ENCODE measurements around the gene CADM2. TPM values are rescaled to one million over a fixed set of nuclear protein-coding genes. Genes with fewer than 3 reads are reported as not detected.
"Not testable (repeated sequence)": the region's sequence is repeated elsewhere in the genome, so short reads cannot be mapped to it uniquely, and the experiment has no call there.

Gene CADM2
- total RNA-seq, 1 experiment from 2014 or later = not detected

DNA sequence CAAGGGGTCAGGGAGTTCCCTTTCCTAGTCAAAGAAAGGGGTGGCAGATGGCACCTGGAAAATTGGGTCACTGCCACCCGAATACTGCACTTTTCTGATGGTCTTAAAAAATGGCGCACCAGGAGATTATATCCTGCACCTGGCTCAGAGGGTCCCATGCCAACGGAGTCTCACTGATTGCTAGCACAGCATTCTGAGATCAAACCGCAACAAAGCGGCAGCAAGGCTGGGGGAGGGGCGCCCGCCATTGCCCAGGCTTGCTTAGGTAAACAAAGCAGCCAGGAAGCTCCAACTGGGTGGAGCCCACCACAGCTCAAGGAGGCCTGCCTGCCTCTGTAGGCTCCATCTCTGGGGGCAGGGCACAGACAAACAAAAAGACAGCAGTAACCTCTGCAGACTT, 194.5 kb downstream of the CADM2 start:
- in situ Hi-C loops (cut with HindIII; ENCODE audit: low pct_unique_long_range_greater_than_20kb, low sequenced_read_pairs); DNase-seq (ENCODE audit: low read depth): not testable (repeated sequence)

DNA sequence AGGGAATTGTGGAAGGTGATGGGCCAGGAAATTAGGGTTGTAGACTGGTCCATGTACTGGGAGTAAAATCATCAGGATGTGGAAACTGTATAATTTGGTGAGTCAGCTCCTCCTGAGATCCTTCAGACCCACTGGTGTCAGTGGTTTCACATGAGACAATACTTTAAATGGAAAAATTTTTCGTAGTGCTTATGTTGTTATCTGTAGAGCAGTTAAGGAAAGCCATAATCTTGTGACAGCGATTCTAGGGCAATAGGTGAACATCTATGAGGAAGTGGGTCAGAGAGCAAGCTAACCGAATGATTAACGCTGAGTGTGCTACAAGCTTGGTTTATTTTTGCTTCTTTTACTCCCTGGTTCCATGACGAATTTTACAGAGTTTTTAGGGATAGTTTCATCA, 200.6 kb downstream of the CADM2 start:
- peak; percentile 66 for DNase-seq (ENCODE audit: low read depth)
- in situ Hi-C loops (cut with HindIII; ENCODE audit: low pct_unique_long_range_greater_than_20kb, low sequenced_read_pairs) = no loop called here

DNA sequence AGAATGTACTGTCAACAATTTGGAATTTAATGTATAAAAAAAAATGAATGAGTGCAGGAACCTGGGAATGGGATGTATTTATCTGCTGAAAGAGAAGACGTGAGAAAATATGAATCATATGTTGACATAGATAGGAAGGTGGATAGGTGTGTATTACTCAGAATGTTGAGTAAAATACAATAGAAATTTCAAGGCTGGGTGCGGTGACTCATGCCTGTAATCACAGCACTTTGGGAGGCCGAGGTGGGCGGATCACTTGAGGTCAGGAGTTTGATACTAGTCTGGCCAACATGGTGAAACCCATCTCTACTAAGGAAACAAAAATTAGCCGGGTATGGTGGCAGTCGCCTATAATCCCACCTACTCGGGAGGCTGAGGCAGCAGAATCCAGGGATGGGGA, 202.8 kb downstream of the CADM2 start:
- DNase-seq (ENCODE audit: low read depth) = peak; percentile 88
- in situ Hi-C loops (cut with HindIII; ENCODE audit: low pct_unique_long_range_greater_than_20kb, low sequenced_read_pairs) = no loop called here

DNA sequence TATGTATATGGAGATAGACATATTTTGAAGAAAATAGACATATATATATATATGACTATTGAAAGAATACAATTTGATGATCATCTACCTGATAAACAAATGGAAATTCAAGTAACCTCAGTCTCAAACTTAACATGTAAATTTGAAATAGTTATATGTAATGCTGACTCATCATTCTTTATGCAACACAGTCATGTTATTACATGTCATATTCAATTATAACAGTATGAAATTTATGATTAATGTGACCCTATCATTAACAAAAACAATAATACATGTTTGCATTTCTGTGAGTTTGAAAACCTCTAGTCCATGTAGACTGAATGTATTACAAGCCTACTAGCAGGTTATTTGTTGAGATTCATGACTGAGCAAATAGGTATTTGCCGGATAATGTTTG, 204.1 kb downstream of the CADM2 start:
- DNase-seq (ENCODE audit: low read depth) = no peak
- in situ Hi-C loops (cut with HindIII; ENCODE audit: low pct_unique_long_range_greater_than_20kb, low sequenced_read_pairs) = no loop called here

DNA sequence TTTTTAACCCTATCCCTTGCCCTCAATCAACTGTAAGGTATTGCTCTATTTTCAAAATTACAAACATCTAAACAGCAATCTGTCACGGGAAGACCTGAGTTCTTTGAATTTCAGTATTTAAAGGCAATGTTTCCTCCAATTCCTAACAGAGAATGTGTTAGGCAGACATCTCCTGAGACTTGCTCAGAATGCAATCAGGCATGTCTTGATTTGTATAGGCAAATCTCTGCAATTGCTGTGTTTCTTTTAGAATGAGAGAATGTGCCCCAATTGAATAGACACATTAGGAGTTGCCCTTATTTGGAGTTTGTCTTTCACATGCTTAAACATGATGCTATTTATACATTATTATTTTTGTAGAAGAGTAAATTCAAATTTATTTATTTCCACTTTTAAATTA, 205.6 kb downstream of the CADM2 start:
- in situ Hi-C loops (cut with HindIII; ENCODE audit: low pct_unique_long_range_greater_than_20kb, low sequenced_read_pairs) = no loop called here
- no peak for DNase-seq (ENCODE audit: low read depth)

GRCh38 chr3:85167576-85167975, 208.8 kb downstream of the CADM2 start:
- in situ Hi-C loops (cut with HindIII; ENCODE audit: low pct_unique_long_range_greater_than_20kb, low sequenced_read_pairs) = no loop called here
- DNase-seq (ENCODE audit: low read depth) = no peak

DNA sequence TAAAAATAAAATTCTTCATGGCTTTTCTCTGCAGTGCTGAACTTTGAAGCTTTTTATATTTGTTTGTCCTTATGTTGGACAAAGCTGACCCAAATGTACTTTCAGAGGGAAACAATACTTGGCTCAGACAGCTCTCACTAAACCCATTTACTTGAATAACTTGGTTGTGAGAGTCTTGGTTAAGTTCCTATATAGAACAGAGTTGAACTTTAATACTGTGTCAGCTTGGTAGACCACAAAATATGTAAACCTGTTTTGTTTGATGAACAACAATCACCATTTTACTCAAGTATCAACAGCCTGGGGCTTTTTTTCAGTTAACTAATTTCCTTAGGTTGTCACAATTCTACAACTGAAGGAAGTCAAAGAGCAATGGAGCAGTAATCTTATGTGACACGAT, 211.9 kb downstream of the CADM2 start:
- in situ Hi-C loops (cut with HindIII; ENCODE audit: low pct_unique_long_range_greater_than_20kb, low sequenced_read_pairs) = no loop called here
- DNase-seq (ENCODE audit: low read depth) = peak; percentile 6

- DNase-seq (ENCODE audit: low read depth) = no peak
- in situ Hi-C loops (cut with HindIII; ENCODE audit: low pct_unique_long_range_greater_than_20kb, low sequenced_read_pairs) = no loop called here
Observed at GRCh38 chr3:85171976-85172375, 213.2 kb downstream of the CADM2 start.

- in situ Hi-C loops (cut with HindIII; ENCODE audit: low pct_unique_long_range_greater_than_20kb, low sequenced_read_pairs) = no loop called here
- DNase-seq (ENCODE audit: low read depth) = no peak
Observed at GRCh38 chr3:85176799-85177198, 218.0 kb downstream of the CADM2 start.

DNA sequence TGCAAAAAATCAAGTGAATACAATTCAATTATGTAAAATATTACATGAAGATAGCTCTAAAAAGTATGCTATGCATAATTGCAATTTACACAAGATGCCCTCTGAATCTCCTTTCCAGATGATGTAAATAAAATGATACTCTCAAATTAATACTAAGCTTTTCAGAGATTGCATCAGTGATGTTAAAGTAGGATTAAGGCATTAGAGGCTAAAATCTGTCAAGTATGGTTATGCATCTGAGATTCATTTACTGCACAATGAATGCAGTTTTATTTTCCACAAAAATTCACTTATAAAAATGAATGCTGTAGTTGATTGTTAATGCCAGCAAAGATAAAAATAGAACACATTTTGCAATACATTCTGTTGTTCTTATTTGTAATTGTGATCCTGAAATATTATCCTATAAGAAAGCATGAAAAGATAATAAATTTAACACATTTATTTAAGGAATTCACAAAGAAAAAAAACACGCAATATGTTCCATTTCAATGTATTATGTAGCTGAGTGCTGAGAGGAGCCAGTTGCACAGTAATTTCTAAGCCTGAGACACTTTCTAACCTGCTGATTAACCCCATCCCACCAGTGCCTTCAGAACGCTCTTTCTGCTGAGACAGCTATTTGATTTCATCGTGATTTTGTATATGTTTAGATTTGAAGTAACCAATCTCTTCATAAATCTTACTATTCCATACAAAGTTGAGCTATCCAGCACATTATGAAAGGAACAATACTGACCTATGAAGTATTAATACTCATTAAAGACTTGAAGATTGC, 224.4 kb downstream of the CADM2 start:
- in situ Hi-C loops (cut with HindIII; ENCODE audit: low pct_unique_long_range_greater_than_20kb, low sequenced_read_pairs) = no loop called here
- DNase-seq (ENCODE audit: low read depth) = no peak

- in situ Hi-C loops (cut with HindIII; ENCODE audit: low pct_unique_long_range_greater_than_20kb, low sequenced_read_pairs) = no loop called here
- DNase-seq (ENCODE audit: low read depth) = no peak
Observed at GRCh38 chr3:85185495-85185894, 226.7 kb downstream of the CADM2 start.

GRCh38 chr3:85189731-85190130, 230.9 kb downstream of the CADM2 start:
- no peak for DNase-seq (ENCODE audit: low read depth)
- in situ Hi-C loops (cut with HindIII; ENCODE audit: low pct_unique_long_range_greater_than_20kb, low sequenced_read_pairs) = no loop called here

DNA sequence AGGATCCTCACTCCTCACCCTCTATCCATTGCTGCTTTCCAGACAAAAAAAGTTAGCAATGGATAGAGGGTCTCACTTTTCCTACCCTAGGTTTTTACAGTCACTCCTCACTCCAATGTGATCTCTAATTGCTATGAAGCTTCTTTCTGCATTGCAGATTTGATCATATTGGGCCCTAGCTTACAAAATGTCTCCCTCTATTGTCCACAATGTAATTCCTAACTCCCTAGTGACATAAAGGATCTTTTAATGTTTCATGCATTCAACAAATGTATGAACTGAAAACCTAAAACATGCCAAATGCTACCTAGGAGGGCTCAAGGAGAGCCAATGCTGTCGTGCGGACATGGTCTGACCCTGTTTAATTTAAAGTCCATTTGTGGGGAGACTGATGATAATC, 234.8 kb downstream of the CADM2 start:
- in situ Hi-C loops (cut with HindIII; ENCODE audit: low pct_unique_long_range_greater_than_20kb, low sequenced_read_pairs) = no loop called here
- no peak for DNase-seq (ENCODE audit: low read depth)

- in situ Hi-C loops (cut with HindIII; ENCODE audit: low pct_unique_long_range_greater_than_20kb, low sequenced_read_pairs) = no loop called here
Observed at GRCh38 chr3:85208650-85209049, 249.9 kb downstream of the CADM2 start.

DNA sequence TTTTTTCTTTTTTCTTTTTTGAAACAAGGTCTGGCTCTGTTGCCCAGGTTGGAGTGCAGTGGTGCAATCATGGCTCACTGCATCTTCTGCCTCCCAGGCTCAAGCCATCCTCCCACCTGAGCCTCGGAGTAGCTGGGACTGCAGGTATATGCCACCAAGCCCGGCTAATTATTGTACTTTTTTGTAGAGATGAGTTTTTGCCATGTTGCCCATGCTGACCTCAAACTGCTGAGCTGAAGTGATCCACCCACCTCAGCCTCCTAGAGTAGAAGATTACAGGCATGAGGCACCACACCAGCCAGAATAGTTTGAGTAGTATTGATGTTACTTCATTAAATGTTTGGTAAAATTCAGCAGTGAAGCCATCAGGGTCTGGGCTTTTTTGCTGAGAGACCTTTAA, 251.8 kb downstream of the CADM2 start:
- DNase-seq (ENCODE audit: low read depth) = no peak
- in situ Hi-C loops (cut with HindIII; ENCODE audit: low pct_unique_long_range_greater_than_20kb, low sequenced_read_pairs) = no loop called here

More at GRCh38 chr3:85208650-85209049, 249.9 kb downstream of the CADM2 start:
- no peak for DNase-seq (ENCODE audit: low read depth)

DNA sequence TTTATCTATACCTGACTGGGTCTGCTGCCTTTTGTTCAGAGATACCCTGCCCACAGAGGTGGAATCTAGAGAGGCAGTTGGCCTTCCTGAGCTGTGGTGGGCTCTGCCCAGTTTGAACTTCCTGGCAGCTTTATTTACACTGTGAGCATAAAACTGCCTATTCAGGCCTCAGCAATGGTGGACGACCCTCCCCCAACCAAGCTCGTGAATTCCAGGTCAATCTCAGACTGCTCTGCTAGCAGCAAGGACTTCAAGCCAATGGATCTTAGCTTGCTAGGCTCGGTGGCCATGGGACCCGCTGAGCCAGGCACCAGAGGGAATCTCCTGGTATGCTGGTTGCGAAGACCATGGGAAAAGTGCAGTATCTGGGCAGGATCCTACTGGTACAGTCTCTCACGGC, 270.2 kb downstream of the CADM2 start:
- in situ Hi-C loops (cut with HindIII; ENCODE audit: low pct_unique_long_range_greater_than_20kb, low sequenced_read_pairs) = no loop called here

GRCh38 chr3:85244091-85244490, 285.3 kb downstream of the CADM2 start:
- in situ Hi-C loops (cut with HindIII; ENCODE audit: low pct_unique_long_range_greater_than_20kb, low sequenced_read_pairs) = no loop called here
- no peak for DNase-seq (ENCODE audit: low read depth)

More for the DNA sequence above, 270.2 kb downstream of the CADM2 start:
- no peak for DNase-seq (ENCODE audit: low read depth)

DNA sequence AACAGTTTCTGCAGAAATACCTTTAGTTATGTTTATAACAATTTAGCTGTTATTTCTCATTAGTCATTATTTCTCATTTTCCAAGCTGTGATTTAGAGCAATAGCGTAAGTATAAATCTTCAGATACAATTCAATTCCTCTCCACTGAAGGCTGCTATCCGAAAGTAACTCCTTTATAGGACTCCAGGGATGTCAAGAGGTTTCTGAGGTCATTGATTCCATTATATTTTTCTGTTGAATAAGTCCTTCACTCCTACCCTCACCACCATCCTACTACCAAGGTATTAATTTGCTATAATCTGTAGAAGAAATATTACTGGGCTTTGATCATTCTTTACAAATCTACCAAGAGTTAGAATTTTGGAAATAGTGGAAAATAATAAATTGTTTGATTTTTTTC, 285.7 kb downstream of the CADM2 start:
- no peak for DNase-seq (ENCODE audit: low read depth)
- in situ Hi-C loops (cut with HindIII; ENCODE audit: low pct_unique_long_range_greater_than_20kb, low sequenced_read_pairs) = no loop called here

GRCh38 chr3:85251766-85252165, 293.0 kb downstream of the CADM2 start:
- no peak for DNase-seq (ENCODE audit: low read depth)
- in situ Hi-C loops (cut with HindIII; ENCODE audit: low pct_unique_long_range_greater_than_20kb, low sequenced_read_pairs) = no loop called here

GRCh38 chr3:85252686-85253085, 293.9 kb downstream of the CADM2 start:
- in situ Hi-C loops (cut with HindIII; ENCODE audit: low pct_unique_long_range_greater_than_20kb, low sequenced_read_pairs) = no loop called here
- DNase-seq (ENCODE audit: low read depth) = no peak
